Neural progenitor cell (in vitro differentiated cells): Measurements from ENCODE around the gene TBC1D10A.

Experiments used
- EZH2 ChIP-seq: fragments of 200-600 bp; sonication (generic); IDR thresholded peaks from 2 replicates; pipeline ENCODE4 v1.6.1; 2017; ENCODE audit warnings: antibody characterized with exemption, mild to moderate bottlenecking, moderate library complexity
- TF ChIP-seq, protein P1 (sequence below): fragments of 200-600 bp; sonication (generic); IDR thresholded peaks from 2 replicates; pipeline ENCODE4 v1.5.1; 2017; ENCODE audit warnings: antibody characterized with exemption, mild to moderate bottlenecking

DNA sequence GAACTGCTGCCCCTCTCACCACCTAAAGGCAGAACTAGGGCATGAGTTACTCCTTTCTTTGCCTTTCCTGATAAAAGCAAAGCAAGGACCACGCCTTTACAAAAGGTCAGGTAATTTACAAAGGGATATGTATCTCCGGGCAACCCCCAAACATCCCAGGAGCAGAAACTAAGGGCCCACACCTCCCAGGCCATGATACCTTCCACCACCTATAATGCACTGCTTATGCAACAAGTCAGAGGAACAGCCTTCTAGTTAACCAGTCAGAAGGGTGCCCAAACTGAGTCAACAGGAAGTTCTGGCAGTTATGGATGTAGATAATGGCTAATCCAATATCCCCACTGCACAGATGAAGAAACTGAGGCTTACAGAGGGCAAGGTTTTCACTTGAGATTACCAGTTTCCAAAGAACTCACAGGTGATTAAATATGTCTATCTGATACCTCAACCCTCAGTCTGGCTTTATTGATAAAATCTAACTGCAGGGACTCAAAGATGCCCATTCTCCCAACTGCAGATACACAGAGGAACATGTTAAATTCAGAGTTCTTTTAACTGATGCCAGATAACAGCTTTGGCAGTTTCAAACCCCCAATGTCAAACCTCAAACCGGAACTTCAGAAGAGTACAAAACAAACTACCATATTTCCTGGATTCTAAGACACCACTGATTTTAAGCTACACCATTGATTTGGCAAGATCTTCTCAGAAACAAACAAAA, 20.7 kb downstream of the TBC1D10A start:
- TF ChIP-seq, protein P1, sequence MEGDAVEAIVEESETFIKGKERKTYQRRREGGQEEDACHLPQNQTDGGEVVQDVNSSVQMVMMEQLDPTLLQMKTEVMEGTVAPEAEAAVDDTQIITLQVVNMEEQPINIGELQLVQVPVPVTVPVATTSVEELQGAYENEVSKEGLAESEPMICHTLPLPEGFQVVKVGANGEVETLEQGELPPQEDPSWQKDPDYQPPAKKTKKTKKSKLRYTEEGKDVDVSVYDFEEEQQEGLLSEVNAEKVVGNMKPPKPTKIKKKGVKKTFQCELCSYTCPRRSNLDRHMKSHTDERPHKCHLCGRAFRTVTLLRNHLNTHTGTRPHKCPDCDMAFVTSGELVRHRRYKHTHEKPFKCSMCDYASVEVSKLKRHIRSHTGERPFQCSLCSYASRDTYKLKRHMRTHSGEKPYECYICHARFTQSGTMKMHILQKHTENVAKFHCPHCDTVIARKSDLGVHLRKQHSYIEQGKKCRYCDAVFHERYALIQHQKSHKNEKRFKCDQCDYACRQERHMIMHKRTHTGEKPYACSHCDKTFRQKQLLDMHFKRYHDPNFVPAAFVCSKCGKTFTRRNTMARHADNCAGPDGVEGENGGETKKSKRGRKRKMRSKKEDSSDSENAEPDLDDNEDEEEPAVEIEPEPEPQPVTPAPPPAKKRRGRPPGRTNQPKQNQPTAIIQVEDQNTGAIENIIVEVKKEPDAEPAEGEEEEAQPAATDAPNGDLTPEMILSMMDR: no peak
- no peak for TF ChIP-seq EZH2
